Measurements from ENCODE around the gene SPHK1.

SPHK1 gene

GRCh38 chr17:76353599-76354316 lies 30.7 kb upstream of the SPHK1 start, which contains the start of gene PRPSAP1:
Gene PRPSAP1, minus strand, starts transcription at chr17:76353916. Its CDS starts 213 bp downstream, at chr17:76353703.
- no peak for TF ChIP-seq CTCF (IDR thresholded peaks at IDR 0.05; ENCODE audit: insufficient read depth, low read length, poor library complexity, severe bottlenecking)
- Histone ChIP-seq H3K4me3 (replicated peaks; ENCODE audit: low read depth, low read length) (peak within 1 kb of the TSS; percentile 73), H3K36me3 (ENCODE audit: control insufficient read depth, insufficient read depth, low read length) (no peaks in the 10 kb centered on the region), H3K27me3 (replicated peaks; ENCODE audit: control insufficient read depth, insufficient read depth, low read length) (no peaks in the 10 kb centered on the region)
- DNase-seq (ENCODE audit: extremely low read depth, insufficient read length) = peak; percentile 96

- TF ChIP-seq CTCF (IDR thresholded peaks at IDR 0.05; ENCODE audit: insufficient read depth, low read length, poor library complexity, severe bottlenecking) = no peak
- Histone ChIP-seq H3K36me3 (ENCODE audit: control insufficient read depth, insufficient read depth, low read length) (no peaks in the 10 kb centered on the region), H3K27me3 (replicated peaks; ENCODE audit: control insufficient read depth, insufficient read depth, low read length) (no peaks in the 10 kb centered on the region), H3K4me3 (replicated peaks; ENCODE audit: low read depth, low read length) (peak overlapping the region; percentile 73)
- no peak for DNase-seq (ENCODE audit: extremely low read depth, insufficient read length)
Measured at GRCh38 chr17:76354317-76354729, 30.1 kb upstream of the SPHK1 start.

GRCh38 chr17:76354747-76355310 lies 29.6 kb upstream of the SPHK1 start:
- DNase-seq (ENCODE audit: extremely low read depth, insufficient read length) = no peak
- TF ChIP-seq CTCF (IDR thresholded peaks at IDR 0.05; ENCODE audit: insufficient read depth, low read length, poor library complexity, severe bottlenecking) = no peak
- Histone ChIP-seq H3K36me3 (ENCODE audit: control insufficient read depth, insufficient read depth, low read length) (no peaks in the 10 kb centered on the region), H3K27me3 (replicated peaks; ENCODE audit: control insufficient read depth, insufficient read depth, low read length) (no peaks in the 10 kb centered on the region), H3K4me3 (replicated peaks; ENCODE audit: low read depth, low read length) (no peak overlapping the region)

GRCh38 chr17:76356803-76357456 lies 27.5 kb upstream of the SPHK1 start:
- Histone ChIP-seq H3K36me3 (ENCODE audit: control insufficient read depth, insufficient read depth, low read length) (no peaks in the 10 kb centered on the region), H3K4me3 (replicated peaks; ENCODE audit: low read depth, low read length) (peak overlapping the region; percentile 6; the same call in 1 of the 2 replicates), H3K27me3 (replicated peaks; ENCODE audit: control insufficient read depth, insufficient read depth, low read length) (no peaks in the 10 kb centered on the region)
- no peak for DNase-seq (ENCODE audit: extremely low read depth, insufficient read length)
- no peak for TF ChIP-seq CTCF (IDR thresholded peaks at IDR 0.05; ENCODE audit: insufficient read depth, low read length, poor library complexity, severe bottlenecking)

GRCh38 chr17:76357597-76358158 lies 26.7 kb upstream of the SPHK1 start:
- TF ChIP-seq CTCF (IDR thresholded peaks at IDR 0.05; ENCODE audit: insufficient read depth, low read length, poor library complexity, severe bottlenecking) = no peak
- Histone ChIP-seq H3K4me3 (replicated peaks; ENCODE audit: low read depth, low read length) (no peak overlapping the region), H3K27me3 (replicated peaks; ENCODE audit: control insufficient read depth, insufficient read depth, low read length) (no peaks in the 10 kb centered on the region), H3K36me3 (ENCODE audit: control insufficient read depth, insufficient read depth, low read length) (no peaks in the 10 kb centered on the region)
- DNase-seq (ENCODE audit: extremely low read depth, insufficient read length) = no peak
